ENCODE measurements around the gene KHDRBS2.

- TF ChIP-seq CTCF (IDR thresholded peaks at IDR 0.05) (no peak), POLR2A (IDR thresholded peaks at IDR 0.05) (no peak)
Measured at GRCh38 chr6:61947311-61947947, 338.6 kb downstream of the KHDRBS2 start.

Data from breast epithelium (tissue), 3 donors.